ENCODE results near the gene POMT1.

Gene POMT1

DNA sequence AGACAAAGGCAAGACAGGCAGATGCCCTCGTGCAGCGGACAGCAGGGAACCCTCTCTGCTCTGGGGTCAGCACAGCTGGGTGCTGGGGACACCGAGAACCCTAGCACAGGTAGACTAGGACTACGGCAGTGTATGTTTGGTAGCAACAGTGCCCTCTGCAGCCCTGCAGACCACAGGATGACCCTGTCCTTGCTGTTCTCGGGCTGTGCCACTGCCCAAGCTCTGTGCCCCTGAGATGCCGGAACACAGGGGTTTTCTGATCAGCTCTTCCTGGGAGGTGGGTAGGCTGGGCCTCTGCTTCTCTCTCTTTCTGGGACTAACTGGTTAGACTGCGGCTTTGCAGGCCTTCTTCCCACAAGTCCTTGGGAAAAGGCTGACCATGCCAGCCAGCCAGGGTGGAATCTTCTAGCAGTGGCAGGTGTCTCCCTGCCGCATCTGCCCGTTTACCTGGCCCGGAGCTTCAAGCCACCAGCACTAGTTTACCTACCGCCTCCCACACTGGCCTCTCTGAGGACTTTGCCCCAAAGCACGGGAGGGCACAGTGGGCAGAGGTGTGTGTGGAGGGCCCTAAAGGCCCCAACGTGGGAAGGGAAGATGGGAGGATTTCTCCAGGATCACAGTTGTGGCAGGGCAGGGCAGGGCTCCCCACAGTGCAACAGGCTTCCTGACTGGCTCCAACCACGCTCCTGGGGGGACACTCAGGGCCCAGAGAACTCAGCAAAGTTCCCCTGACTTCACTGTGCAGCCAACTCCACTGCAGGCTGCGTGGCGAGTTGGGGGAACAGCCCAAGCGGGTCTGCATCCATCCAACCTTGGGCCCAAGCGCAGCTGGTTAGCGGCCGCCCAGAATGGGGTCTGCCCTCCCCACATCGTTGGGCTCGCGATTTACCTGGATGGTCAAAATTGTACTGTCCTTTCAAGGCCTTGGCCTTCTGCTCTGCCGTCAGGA, 27.2 kb downstream of the POMT1 start:
- Histone ChIP-seq H3K36me3 (ENCODE audit: control insufficient read depth, insufficient read depth, low read length) (peaks cover 50% of the 10 kb centered on the region), H3K9ac (ENCODE audit: low read length) (peak overlapping the region; percentile 79), H3K9me3 (ENCODE audit: control insufficient read depth, insufficient read depth, low read depth, low read length) (no peaks in the 10 kb centered on the region), H3K4me3 (ENCODE audit: low read depth, low read length) (peak overlapping the region; percentile 80), H3K4me1 (ENCODE audit: control insufficient read depth, insufficient read depth, low read length) (peaks cover 7% of the 10 kb centered on the region; the same call in 1 of the 2 replicates), H3K27me3 (ENCODE audit: control insufficient read depth, insufficient read depth, low read length) (no peaks in the 10 kb centered on the region), H3K27ac (ENCODE audit: low read depth, low read length) (no peak overlapping the region)

DNA sequence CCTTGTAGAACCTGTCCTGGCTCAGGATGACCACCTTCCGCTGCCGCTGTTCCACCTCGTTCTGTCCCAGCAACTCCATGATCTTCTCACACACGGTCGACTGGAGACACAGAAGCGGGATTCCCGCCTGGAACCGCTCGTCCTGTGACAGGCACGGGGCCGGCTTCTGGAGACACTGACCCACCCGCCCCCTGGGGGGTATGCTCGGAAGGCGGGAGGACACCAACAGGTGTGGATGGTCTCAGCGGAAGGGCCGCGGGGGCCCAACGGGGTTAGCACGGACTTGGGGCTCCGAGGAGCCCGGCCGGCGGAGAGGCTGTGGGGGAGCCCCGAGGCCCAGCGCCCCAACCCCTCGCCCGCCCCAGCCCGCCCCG, 27.8 kb downstream of the POMT1 start:
- H3K27ac ChIP-seq (ENCODE audit: low read depth, low read length): no peak overlapping the region; the same call in 1 of the 2 replicates

DNA sequence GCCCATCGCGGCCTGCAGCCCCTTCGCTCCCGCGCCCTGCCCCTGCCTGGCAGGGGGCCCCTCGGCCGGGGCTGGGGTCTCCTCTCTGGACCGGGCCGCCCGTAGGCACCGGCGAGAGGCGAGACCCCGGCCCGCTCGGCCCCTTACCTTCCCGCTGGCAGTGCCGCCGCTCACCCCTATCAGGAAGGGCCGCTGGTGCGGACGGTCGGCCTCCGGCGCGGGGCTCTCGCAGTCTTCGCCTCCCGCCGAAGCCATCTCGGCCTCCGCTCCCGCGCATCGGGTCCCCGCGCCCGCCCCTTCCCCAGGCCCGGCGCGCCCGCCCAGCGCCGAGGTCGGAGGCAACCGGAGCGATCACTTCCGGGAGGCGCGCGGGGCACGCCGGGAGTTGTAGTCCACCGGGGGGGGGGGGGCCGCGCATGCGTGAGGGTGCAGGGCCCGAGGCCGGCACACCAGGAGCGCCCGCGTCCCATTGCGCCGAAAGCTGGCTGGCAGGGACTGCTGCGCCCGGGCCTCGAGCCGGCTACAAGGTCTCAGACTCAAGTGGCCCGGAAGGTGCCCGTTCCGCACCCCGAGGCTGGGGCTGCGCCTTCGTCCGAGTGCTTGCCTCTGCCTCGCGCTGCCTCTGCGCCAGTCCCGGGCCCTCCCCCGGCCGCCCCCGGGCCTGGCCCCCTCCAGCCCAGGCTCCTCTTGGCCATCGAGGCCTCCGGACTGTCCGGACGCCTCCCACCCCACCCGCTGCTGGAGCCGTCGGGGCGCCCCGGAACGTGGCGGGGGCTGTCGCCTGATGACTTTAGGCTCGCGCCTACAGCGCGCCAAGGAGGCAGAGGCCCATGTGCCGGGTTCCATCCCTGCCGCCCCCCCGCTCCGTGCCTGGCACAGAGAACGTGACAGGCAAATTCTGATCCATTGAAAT, 28.5 kb downstream of the POMT1 start, which contains the start of gene UCK1:
UCK1 (minus strand) TSS at position 344 of the 913 bp plus-strand sequence; CDS start at position 255, 89 bp downstream.
- Histone ChIP-seq H3K9me3 (ENCODE audit: control insufficient read depth, insufficient read depth, low read depth, low read length) (no peaks in the 10 kb centered on the region), H3K4me3 (ENCODE audit: low read depth, low read length) (peak within 1 kb of the TSS; percentile 80), H3K27ac (ENCODE audit: low read depth, low read length) (peak within 1 kb of the TSS; percentile 62; the same call in 1 of the 2 replicates), H3K9ac (ENCODE audit: low read length) (peak within 1 kb of the TSS; percentile 80), H3K4me1 (ENCODE audit: control insufficient read depth, insufficient read depth, low read length) (peaks cover 7% of the 10 kb centered on the region; the same call in 1 of the 2 replicates), H3K36me3 (ENCODE audit: control insufficient read depth, insufficient read depth, low read length) (peaks cover 39% of the 10 kb centered on the region), H3K27me3 (ENCODE audit: control insufficient read depth, insufficient read depth, low read length) (no peaks in the 10 kb centered on the region)

More for the DNA sequence above, 27.8 kb downstream of the POMT1 start:
- Histone ChIP-seq H3K9ac (ENCODE audit: low read length) (peak overlapping the region; percentile 79), H3K36me3 (ENCODE audit: control insufficient read depth, insufficient read depth, low read length) (peaks cover 45% of the 10 kb centered on the region), H3K4me3 (ENCODE audit: low read depth, low read length) (peak overlapping the region; percentile 80), H3K9me3 (ENCODE audit: control insufficient read depth, insufficient read depth, low read depth, low read length) (no peaks in the 10 kb centered on the region), H3K4me1 (ENCODE audit: control insufficient read depth, insufficient read depth, low read length) (peaks cover 7% of the 10 kb centered on the region; the same call in 1 of the 2 replicates), H3K27me3 (ENCODE audit: control insufficient read depth, insufficient read depth, low read length) (no peaks in the 10 kb centered on the region)

DNA sequence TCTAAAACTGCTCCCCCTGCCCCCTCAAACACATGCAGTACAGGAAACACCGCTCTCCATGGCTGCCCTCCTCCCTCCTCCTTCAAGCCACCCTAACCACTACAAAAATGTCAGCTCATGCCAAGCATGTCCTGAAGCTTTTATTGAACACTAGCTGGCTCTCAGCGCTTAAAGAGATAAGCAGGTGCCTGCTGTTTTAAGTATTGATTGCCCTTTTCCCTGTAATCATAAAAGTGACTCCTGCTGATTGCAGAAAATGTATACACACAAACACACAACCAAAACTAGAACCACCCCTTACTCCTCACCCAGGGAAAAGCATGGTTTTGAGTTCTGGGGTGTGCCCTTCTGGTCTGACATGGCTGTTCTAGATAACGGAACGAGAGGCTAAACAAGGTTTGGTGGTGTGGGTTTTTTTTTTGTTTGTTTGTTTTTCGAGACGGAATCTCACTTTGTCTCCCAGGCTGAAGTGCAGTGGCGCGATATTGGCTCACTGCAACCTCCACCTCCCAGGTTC, 32.1 kb downstream of the POMT1 start:
- H3K27me3 ChIP-seq (ENCODE audit: control insufficient read depth, insufficient read depth, low read length): no peaks in the 10 kb centered on the region
- peaks cover 4% of the 10 kb centered on the region; the same call in 1 of the 2 replicates for H3K36me3 ChIP-seq (ENCODE audit: control insufficient read depth, insufficient read depth, low read length)
- no peak overlapping the region for H3K27ac ChIP-seq (ENCODE audit: low read depth, low read length)
- no peak overlapping the region for H3K9ac ChIP-seq (ENCODE audit: low read length)
- no peak overlapping the region for H3K4me3 ChIP-seq (ENCODE audit: low read depth, low read length)
- peaks cover 16% of the 10 kb centered on the region for H3K9me3 ChIP-seq (ENCODE audit: control insufficient read depth, insufficient read depth, low read depth, low read length)
- H3K4me1 ChIP-seq (ENCODE audit: control insufficient read depth, insufficient read depth, low read length): peaks cover 7% of the 10 kb centered on the region; the same call in 1 of the 2 replicates

DNA sequence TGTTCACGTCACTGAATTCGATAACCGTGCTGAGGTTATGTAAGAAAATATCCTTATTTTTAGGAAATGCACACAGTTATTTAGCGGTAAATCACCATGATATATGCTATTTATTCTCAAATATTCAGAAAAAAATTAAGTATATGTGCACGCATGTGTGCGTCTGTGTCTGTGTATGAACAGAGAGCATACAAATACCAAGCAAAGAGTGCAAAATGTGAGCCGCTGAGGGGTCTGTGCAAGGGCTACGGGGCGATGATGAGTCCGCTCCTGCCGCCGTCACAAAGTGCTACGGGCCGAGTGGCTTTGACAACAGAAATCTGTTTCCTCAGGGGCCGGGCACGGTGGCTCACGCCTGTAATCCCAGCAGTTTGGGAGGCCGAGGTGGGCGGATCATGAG, 35.2 kb downstream of the POMT1 start:
- Histone ChIP-seq H3K4me1 (ENCODE audit: control insufficient read depth, insufficient read depth, low read length) (no peaks in the 10 kb centered on the region), H3K9me3 (ENCODE audit: control insufficient read depth, insufficient read depth, low read depth, low read length) (peaks cover 21% of the 10 kb centered on the region), H3K36me3 (ENCODE audit: control insufficient read depth, insufficient read depth, low read length) (no peaks in the 10 kb centered on the region), H3K4me3 (ENCODE audit: low read depth, low read length) (no peak overlapping the region), H3K9ac (ENCODE audit: low read length) (no peak overlapping the region), H3K27ac (ENCODE audit: low read depth, low read length) (no peak overlapping the region), H3K27me3 (ENCODE audit: control insufficient read depth, insufficient read depth, low read length) (no peaks in the 10 kb centered on the region)

DNA sequence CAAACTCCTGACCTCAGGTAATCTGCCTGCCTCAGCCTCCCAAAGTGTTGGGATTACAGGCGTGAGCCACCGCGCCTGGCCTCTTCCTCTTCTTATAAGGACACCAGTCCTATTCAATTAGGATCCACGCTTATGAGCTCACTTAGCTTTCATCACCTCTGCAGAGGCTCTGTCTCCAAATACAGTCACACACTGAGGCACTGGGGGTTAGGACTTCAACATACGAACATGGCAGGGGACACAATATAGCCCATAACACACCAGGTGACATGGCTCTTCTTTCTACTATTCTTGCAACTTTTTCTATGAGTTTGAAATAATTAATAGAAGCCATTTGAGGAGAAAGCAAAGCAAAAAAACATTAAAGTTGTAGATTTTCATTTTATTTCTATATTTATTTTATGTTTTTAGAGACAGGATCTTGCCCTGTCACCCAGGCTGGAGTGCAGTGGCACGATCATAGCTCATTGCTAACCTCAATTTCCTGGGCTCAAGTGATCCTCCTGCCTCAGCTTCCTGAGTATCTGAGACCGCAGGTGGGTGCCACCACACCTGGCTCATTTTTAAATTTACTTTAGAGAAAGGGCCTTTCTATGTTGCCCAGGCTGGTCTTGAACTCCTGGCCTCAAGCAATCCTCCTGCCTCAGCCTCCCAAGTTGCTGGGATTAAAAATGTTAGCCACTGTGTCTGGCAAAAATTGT, 36.7 kb downstream of the POMT1 start:
- Histone ChIP-seq H3K4me3 (ENCODE audit: low read depth, low read length) (no peak overlapping the region), H3K27me3 (ENCODE audit: control insufficient read depth, insufficient read depth, low read length) (peaks cover 2% of the 10 kb centered on the region; the same call in 1 of the 2 replicates), H3K9ac (ENCODE audit: low read length) (no peak overlapping the region), H3K36me3 (ENCODE audit: control insufficient read depth, insufficient read depth, low read length) (no peaks in the 10 kb centered on the region), H3K27ac (ENCODE audit: low read depth, low read length) (no peak overlapping the region), H3K9me3 (ENCODE audit: control insufficient read depth, insufficient read depth, low read depth, low read length) (peaks cover 35% of the 10 kb centered on the region), H3K4me1 (ENCODE audit: control insufficient read depth, insufficient read depth, low read length) (no peaks in the 10 kb centered on the region)

DNA sequence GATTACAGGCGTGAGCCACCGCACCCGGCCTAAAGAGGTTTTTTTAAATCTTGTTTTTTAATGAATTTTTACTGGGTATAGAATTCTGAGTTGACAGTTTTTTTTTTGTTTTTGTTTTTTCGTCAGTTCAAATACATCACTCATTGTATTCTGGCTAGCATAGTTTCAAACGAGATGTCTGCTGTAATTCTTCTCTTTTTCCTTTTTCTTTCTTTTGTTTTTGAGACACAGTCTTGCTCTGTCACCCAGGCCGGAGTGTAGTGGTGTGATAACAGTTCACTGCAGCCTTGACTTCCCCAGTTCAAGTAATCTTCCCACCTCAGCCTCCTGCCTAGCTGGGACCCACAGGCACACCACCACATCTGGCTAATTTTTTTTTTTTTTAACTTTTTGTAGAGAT, 40.4 kb downstream of the POMT1 start:
- H3K36me3 ChIP-seq (ENCODE audit: control insufficient read depth, insufficient read depth, low read length): no peaks in the 10 kb centered on the region
- no peak overlapping the region for H3K27ac ChIP-seq (ENCODE audit: low read depth, low read length)
- peaks cover 29% of the 10 kb centered on the region for H3K9me3 ChIP-seq (ENCODE audit: control insufficient read depth, insufficient read depth, low read depth, low read length)
- H3K4me1 ChIP-seq (ENCODE audit: control insufficient read depth, insufficient read depth, low read length): no peaks in the 10 kb centered on the region
- H3K4me3 ChIP-seq (ENCODE audit: low read depth, low read length): no peak overlapping the region
- H3K27me3 ChIP-seq (ENCODE audit: control insufficient read depth, insufficient read depth, low read length): peaks cover 33% of the 10 kb centered on the region
- H3K9ac ChIP-seq (ENCODE audit: low read length): no peak overlapping the region

DNA sequence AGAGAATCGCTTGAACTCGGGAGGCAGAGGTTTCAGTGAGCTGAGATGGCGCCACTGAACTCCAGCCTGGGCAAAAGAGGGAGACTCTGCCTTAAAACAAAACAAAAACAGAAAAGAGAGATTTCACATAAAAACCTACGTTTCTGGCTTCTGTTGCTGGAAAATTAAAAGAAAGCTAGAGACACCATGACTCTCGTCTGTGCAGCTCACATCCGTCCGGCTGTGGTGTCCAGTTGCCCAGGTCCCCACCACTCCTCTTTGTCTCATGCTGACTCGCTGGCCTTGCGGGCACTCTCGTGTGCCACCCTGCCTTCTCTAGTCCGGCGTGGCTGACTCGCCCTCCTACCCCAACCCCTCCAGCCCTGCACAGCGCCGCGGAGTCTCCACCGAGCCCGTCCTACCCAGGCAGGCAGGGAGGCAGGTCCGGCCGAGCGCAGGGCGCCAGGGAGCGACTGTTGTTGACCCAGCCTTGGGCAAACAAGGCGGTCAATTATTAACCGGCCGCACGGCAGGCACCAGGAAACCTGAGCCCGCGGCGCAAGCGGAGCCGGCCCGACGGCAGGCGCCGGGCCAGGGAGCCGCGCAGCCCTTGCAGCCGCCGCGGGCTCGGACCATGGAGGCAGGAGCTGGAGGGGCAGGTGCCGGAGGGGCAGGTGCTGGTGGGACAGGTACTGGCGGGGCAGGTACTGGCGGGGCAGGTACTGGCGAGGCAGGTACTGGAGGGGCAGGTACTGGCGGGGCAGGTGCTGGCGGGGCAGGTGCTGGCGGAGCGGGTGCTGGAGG, 42.5 kb downstream of the POMT1 start, which contains the start of gene PRRT1B:
PRRT1B (plus strand) TSS at position 521 of the 783 bp plus-strand sequence; CDS start at position 614, 93 bp downstream.
- H3K9ac ChIP-seq (ENCODE audit: low read length): peak within 1 kb of the TSS; percentile 3
- peak within 1 kb of the TSS; percentile 49 for H3K4me3 ChIP-seq (ENCODE audit: low read depth, low read length)
- peaks cover 33% of the 10 kb centered on the region for H3K27me3 ChIP-seq (ENCODE audit: control insufficient read depth, insufficient read depth, low read length)
- no peak within 1 kb of the TSS for H3K27ac ChIP-seq (ENCODE audit: low read depth, low read length)
- H3K4me1 ChIP-seq (ENCODE audit: control insufficient read depth, insufficient read depth, low read length): no peaks in the 10 kb centered on the region
- H3K9me3 ChIP-seq (ENCODE audit: control insufficient read depth, insufficient read depth, low read depth, low read length): peaks cover 29% of the 10 kb centered on the region
- H3K36me3 ChIP-seq (ENCODE audit: control insufficient read depth, insufficient read depth, low read length): no peaks in the 10 kb centered on the region

DNA sequence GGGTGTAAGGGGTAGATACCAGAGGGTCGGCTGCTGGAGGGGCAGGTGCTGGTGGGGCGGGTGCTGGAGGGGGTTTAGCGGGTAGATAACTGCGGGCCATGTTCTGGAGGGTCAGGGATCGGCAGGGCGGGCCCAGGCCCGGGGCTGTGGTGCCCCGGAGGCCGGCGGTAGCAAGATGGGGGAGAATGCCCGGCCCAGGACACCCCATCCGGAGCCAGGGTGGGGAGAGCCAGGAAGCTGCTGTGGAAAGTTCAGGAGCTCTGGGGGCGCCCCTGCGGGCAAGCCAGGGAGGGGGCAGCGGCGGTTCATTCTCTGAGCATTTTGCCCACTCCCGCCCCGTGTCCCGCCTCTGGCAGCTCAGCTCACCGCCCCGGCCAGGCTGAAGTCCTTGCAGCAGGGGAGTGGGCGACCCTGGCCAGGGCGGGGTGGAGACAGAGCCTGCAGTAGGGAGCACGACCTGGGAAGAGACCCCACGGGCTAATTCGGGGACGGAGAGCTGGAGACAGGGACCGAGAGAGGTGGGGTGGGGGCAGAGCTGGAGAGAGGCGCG, 43.1 kb downstream of the POMT1 start:
- H3K27ac ChIP-seq (ENCODE audit: low read depth, low read length): no peak overlapping the region
- peak overlapping the region; percentile 3 for H3K9ac ChIP-seq (ENCODE audit: low read length)
- H3K27me3 ChIP-seq (ENCODE audit: control insufficient read depth, insufficient read depth, low read length): peaks cover 33% of the 10 kb centered on the region
- H3K9me3 ChIP-seq (ENCODE audit: control insufficient read depth, insufficient read depth, low read depth, low read length): peaks cover 29% of the 10 kb centered on the region
- H3K4me1 ChIP-seq (ENCODE audit: control insufficient read depth, insufficient read depth, low read length): no peaks in the 10 kb centered on the region
- no peaks in the 10 kb centered on the region for H3K36me3 ChIP-seq (ENCODE audit: control insufficient read depth, insufficient read depth, low read length)
- peak overlapping the region; percentile 49 for H3K4me3 ChIP-seq (ENCODE audit: low read depth, low read length)
